Stomach (tissue), 9 donors: ENCODE measurements around the gene GSAP. TPM values are rescaled to one million over a fixed set of nuclear protein-coding genes. Genes with fewer than 3 reads are reported as not detected.
"Not testable (repeated sequence)": the region's sequence is repeated elsewhere in the genome, so short reads cannot be mapped to it uniquely, and the experiment has no call there.

Experiments used
- DNase-seq, 2 donors: peaks; one replicate each; pipeline versions ENCODE4 v3.0.0 to v3.0.0-alpha.2; 2013 to 2019
- H3K27ac ChIP-seq, 5 donors: fragments of 200-600 bp in 4 of 5; sonication (generic) in 4 of 5; one replicate each; pipeline ENCODE4 v1.5.1; 2013 to 2019; ENCODE audit warnings: mild to moderate bottlenecking in 1 of 5, moderate library complexity in 1 of 5
- H3K27me3 ChIP-seq, 3 donors: fragments of 200-600 bp; sonication (generic); one replicate each; pipeline ENCODE4 v1.5.1; 2017 to 2019; ENCODE audit warnings: mixed run types in 1 of 3
- H3K36me3 ChIP-seq, 4 donors: fragments of 200-600 bp; sonication (generic); 1 replicate in 3 of 4; 2 replicates in 1 of 4; pipeline ENCODE4 v1.5.1; 2016 to 2019
- H3K4me1 ChIP-seq, 4 donors: fragments of 200-600 bp; sonication (generic); one replicate each; pipeline ENCODE4 v1.5.1; 2016 to 2019
- H3K4me3 ChIP-seq, 4 donors: fragments of 200-600 bp; sonication (generic) in 3 of 4; one replicate each; pipeline ENCODE4 v1.5.1; 2016 to 2019; ENCODE audit warnings: mild to moderate bottlenecking in 1 of 4
- H3K9me3 ChIP-seq, 4 donors: fragments of 200-600 bp; sonication (generic); one replicate each; pipeline ENCODE4 v1.5.1; 2016 to 2019
- CTCF ChIP-seq, 7 experiments: fragments of 450-650 bp in 4 of 7; fragments of 200-600 bp in 3 of 7; sonication (generic) in 3 of 7; IDR thresholded peaks; one replicate each; pipeline ENCODE4 v1.5.1; 2016 to 2019; ENCODE audit warnings: antibody characterized with exemption in 7 of 7, control low read depth in 2 of 7, mild to moderate bottlenecking in 1 of 7
- EP300 ChIP-seq: sonication (generic); formaldehyde crosslinking; IDR thresholded peaks from one replicate; pipeline ENCODE4 v1.6.1; 2017; ENCODE audit warnings: antibody characterized with exemption
- POLR2A ChIP-seq, 4 donors: fragments of 450-650 bp; IDR thresholded peaks; one replicate each; pipeline ENCODE4 v1.6.1; 2016; ENCODE audit warnings: antibody characterized with exemption in 4 of 4, control low read depth in 2 of 4, mild to moderate bottlenecking in 1 of 4, moderate library complexity in 1 of 4
- POLR2AphosphoS5 ChIP-seq, 3 donors: sonication (generic); formaldehyde crosslinking; IDR thresholded peaks; one replicate each; pipeline ENCODE4 v1.6.1; 2016; ENCODE audit warnings: antibody characterized with exemption in 3 of 3
- WGBS, 5 donors: extraction: QIAGEN DNeasy Blood & Tissue Kit in 3 of 5; methylation state at CpG; one replicate each; pipeline versions ENCODE4 v1.1.5 to v1.1.7; 2013 to 2018; 5-methylcytosine and 5-hydroxymethylcytosine counted together
- intact Hi-C: fragments of 100-400 bp; cut with DNase I; formaldehyde crosslinking; loops from one replicate; pipeline ENCODE4 v1.15.1; 2023; ENCODE audit warnings: low total_unique reads
- polyA plus RNA-seq, 3 donors: library from polyadenylated mRNA; stranded (reverse); fragments of 200-250 nt; gene quantifications; one replicate each; pipeline ENCODE4 v1.2.3, GENCODE V29; 2013
- total RNA-seq, 5 donors: library from RNA; depleted of rRNA; stranded (reverse); fragments of >200 nt; gene quantifications; one replicate each; pipeline versions ENCODE4 v1.1.0 to v1.2.3, GENCODE V29; 2014 to 2016
- donor health status: healthy with polysubstance abuse.
- donor health status: Bipolar disorder and iron deficiency.
- donor health status: healthy.

The GSAP gene
- total and polyA plus RNA-seq, 8 donors: 3.5 to 52.1 (median 15.9) TPM

- H3K9me3 ChIP-seq: no peaks in the 10 kb centered on the region
- H3K4me1 ChIP-seq: peaks cover 0 to 52% (median 25%) of the 10 kb centered on the region in 4 donors
- no peak for TF ChIP-seq POLR2A (IDR thresholded peaks at IDR 0.05)
- no peak for TF ChIP-seq CTCF (IDR thresholded peaks at IDR 0.05)
- no peak for TF ChIP-seq EP300
- no peak for TF ChIP-seq POLR2AphosphoS5 (IDR thresholded peaks at IDR 0.05)
- peak overlapping the region in 3 of 5 donors; percentile 14 to 45 (median 30) for H3K27ac ChIP-seq
- intact Hi-C loops: no loop called here
- no peaks in the 10 kb centered on the region for H3K36me3 ChIP-seq
- H3K27me3 ChIP-seq: no peaks in the 10 kb centered on the region
- DNase-seq: no peak
- H3K4me3 ChIP-seq: no peak overlapping the region
These were observed 80.6 kb downstream of the GSAP start for GRCh38 chr7:77335581-77335980.

- H3K9me3 ChIP-seq, H3K4me3 ChIP-seq, H3K27me3 ChIP-seq, H3K36me3 ChIP-seq, DNase-seq, intact Hi-C loops, H3K27ac ChIP-seq: not testable (repeated sequence)
- 78 to 95% (median 86%) methylated on average over 2 of the region's 2 CpGs for WGBS, 5 donors
- H3K4me1 ChIP-seq: peaks cover 0 to 63% (median 22%) of the 10 kb centered on the region in 4 donors
These were observed 82.1 kb downstream of the GSAP start for GRCh38 chr7:77334039-77334438.

GRCh38 chr7:77331938-77332695 is 84.0 kb downstream of the GSAP start:
- Histone ChIP-seq H3K4me3 (no peak overlapping the region), H3K27ac (peak overlapping the region in 1 of 5 donors; percentile 20), H3K4me1 (peaks cover 14 to 63% (median 35%) of the 10 kb centered on the region in 4 donors), H3K27me3 (no peaks in the 10 kb centered on the region), H3K9me3 (no peaks in the 10 kb centered on the region), H3K36me3 (no peaks in the 10 kb centered on the region)
- TF ChIP-seq CTCF (IDR thresholded peaks at IDR 0.05): peak in 5 of 7 experiments; percentile 45 to 88 (median 66)
- TF ChIP-seq POLR2AphosphoS5 (IDR thresholded peaks at IDR 0.05): peak in 1 of 3 donors; percentile 83
- no peak for TF ChIP-seq EP300
- intact Hi-C loops: no loop called here
- WGBS, 5 donors: 58 to 62% (median 60%) methylated on average over 3 of the region's 3 CpGs
- DNase-seq: peak; percentile 58 to 94

GRCh38 chr7:77330169-77330882 is 85.8 kb downstream of the GSAP start:
- no peaks in the 10 kb centered on the region for H3K9me3 ChIP-seq
- intact Hi-C loops: no loop called here
- WGBS, 5 donors: 70 to 81% (median 72%) methylated on average over 6 of the region's 6 CpGs
- peak in 1 of 2 donors; percentile 59 for DNase-seq
- no peaks in the 10 kb centered on the region for H3K27me3 ChIP-seq
- peak overlapping the region in 4 of 5 donors; percentile 6 to 77 (median 68) for H3K27ac ChIP-seq
- no peak overlapping the region for H3K4me3 ChIP-seq
- TF ChIP-seq CTCF (IDR thresholded peaks at IDR 0.05): no peak
- TF ChIP-seq POLR2AphosphoS5 (IDR thresholded peaks at IDR 0.05): peak in 1 of 3 donors; percentile 27
- peaks cover 15 to 64% (median 34%) of the 10 kb centered on the region in 4 donors for H3K4me1 ChIP-seq
- H3K36me3 ChIP-seq: peaks cover 0 to 6% (median 0%) of the 10 kb centered on the region in 4 donors
